Kidney glomerular epithelial cell (primary cell): ENCODE measurements around the gene GPR137B.

Experiments used
- DNase-seq: peaks from one replicate; lab custom pipeline; 2025; lab: John Stamatoyannopoulos, UW

Gene GPR137B

GRCh38 chr1:236258114-236258622 lies 115.8 kb downstream of the GPR137B start:
- no peak for DNase-seq
